Type B pancreatic cell (in vitro differentiated cells): Measurements from ENCODE around the gene CDC45. TPM values are rescaled to one million over a fixed set of nuclear protein-coding genes. Genes with fewer than 3 reads are reported as not detected.
"Not testable (repeated sequence)": the region's sequence is repeated elsewhere in the genome, so short reads cannot be mapped to it uniquely, and the experiment has no call there.

Experiments
- DNase-seq: peaks from one replicate; pipeline ENCODE4 v3.0.0; 2021; ENCODE audit warnings: mixed read lengths; ENCODE audit not compliant: unreplicated experiment; ENCODE audit errors: extremely low spot score
- H3K27ac Mint-ChIP-seq: 2 replicates; pipeline ENCODE4 v1.8.0; 2021; ENCODE audit warnings: mild to moderate bottlenecking, mixed read lengths
- H3K27me3 Mint-ChIP-seq: 2 replicates; pipeline ENCODE4 v1.8.0; 2021; ENCODE audit warnings: mixed read lengths
- H3K36me3 Mint-ChIP-seq: 2 replicates; pipeline ENCODE4 v1.8.0; 2021; ENCODE audit warnings: mixed read lengths
- H3K4me1 Mint-ChIP-seq: one replicate; pipeline ENCODE4 v1.8.0; 2021; ENCODE audit warnings: mixed read lengths; ENCODE audit not compliant: unreplicated experiment
- H3K4me3 Mint-ChIP-seq: 2 replicates; pipeline ENCODE4 v1.8.0; 2021; ENCODE audit warnings: mild to moderate bottlenecking, mixed read lengths
- H3K9me3 Mint-ChIP-seq: 2 replicates; pipeline ENCODE4 v1.8.0; 2021; ENCODE audit warnings: mixed read lengths
- CTCF ChIP-seq: fragments of 200-600 bp; sonication (generic); conservative IDR thresholded peaks from 2 replicates; pipeline ENCODE4 v1.5.0; 2021; ENCODE audit warnings: antibody characterized with exemption, mild to moderate bottlenecking
- total RNA-seq: library from RNA; stranded (reverse); gene quantifications from 2 replicates; pipeline ENCODE4 v1.2.1, GENCODE V29; 2021; ENCODE audit warnings: low replicate concordance

Gene CDC45
- total RNA-seq, 1 donor from 2014 or later: 19.0 TPM

- Mint-ChIP-seq H3K4me1 (peaks cover 4% of the 10 kb centered on the region), H3K36me3 (no peaks in the 10 kb centered on the region), H3K27me3 (peaks cover 38% of the 10 kb centered on the region), H3K9me3 (no peaks in the 10 kb centered on the region), H3K4me3 (no peak overlapping the region), H3K27ac (no peak overlapping the region)
- no peak for DNase-seq
- TF ChIP-seq CTCF: no peak
Observed at GRCh38 chr22:19527321-19527721, 47.6 kb downstream of the CDC45 start.

GRCh38 chr22:19527861-19528417 is 48.2 kb downstream of the CDC45 start:
- no peak for DNase-seq
- no peak for TF ChIP-seq CTCF

GRCh38 chr22:19529811-19530210 is 50.1 kb downstream of the CDC45 start:
- no peak overlapping the region for H3K4me3 Mint-ChIP-seq
- peaks cover 28% of the 10 kb centered on the region for H3K27me3 Mint-ChIP-seq
- H3K36me3 Mint-ChIP-seq: no peaks in the 10 kb centered on the region
- H3K27ac Mint-ChIP-seq: no peak overlapping the region
- peaks cover 4% of the 10 kb centered on the region for H3K4me1 Mint-ChIP-seq
- TF ChIP-seq CTCF: no peak
- H3K9me3 Mint-ChIP-seq: no peaks in the 10 kb centered on the region
- DNase-seq: no peak

More at GRCh38 chr22:19527861-19528417, 48.2 kb downstream of the CDC45 start:
- H3K36me3 Mint-ChIP-seq: no peaks in the 10 kb centered on the region
- peaks cover 36% of the 10 kb centered on the region for H3K27me3 Mint-ChIP-seq
- peaks cover 4% of the 10 kb centered on the region for H3K4me1 Mint-ChIP-seq
- no peak overlapping the region for H3K27ac Mint-ChIP-seq
- H3K4me3 Mint-ChIP-seq: no peak overlapping the region
- no peaks in the 10 kb centered on the region for H3K9me3 Mint-ChIP-seq

- no peak for DNase-seq
- Mint-ChIP-seq H3K27me3 (peaks cover 26% of the 10 kb centered on the region), H3K9me3 (no peaks in the 10 kb centered on the region), H3K4me1 (peaks cover 4% of the 10 kb centered on the region), H3K36me3 (no peaks in the 10 kb centered on the region), H3K27ac (no peak overlapping the region), H3K4me3 (no peak overlapping the region)
- TF ChIP-seq CTCF: no peak
Observed at GRCh38 chr22:19530751-19531150, 51.0 kb downstream of the CDC45 start.

GRCh38 chr22:19531327-19531726 is 51.6 kb downstream of the CDC45 start:
- not testable (repeated sequence) for H3K4me3 Mint-ChIP-seq, H3K9me3 Mint-ChIP-seq

GRCh38 chr22:19533049-19533626 is 53.4 kb downstream of the CDC45 start:
- H3K4me3 Mint-ChIP-seq: no peak overlapping the region
- H3K36me3 Mint-ChIP-seq: no peaks in the 10 kb centered on the region
- no peak for DNase-seq
- H3K27me3 Mint-ChIP-seq: peaks cover 12% of the 10 kb centered on the region
- H3K4me1 Mint-ChIP-seq: no peaks in the 10 kb centered on the region
- H3K27ac Mint-ChIP-seq: no peak overlapping the region
- no peaks in the 10 kb centered on the region for H3K9me3 Mint-ChIP-seq
- no peak for TF ChIP-seq CTCF

More at GRCh38 chr22:19531327-19531726, 51.6 kb downstream of the CDC45 start:
- H3K4me1 Mint-ChIP-seq, DNase-seq, H3K27ac Mint-ChIP-seq, H3K36me3 Mint-ChIP-seq: not testable (repeated sequence)
- peaks cover 20% of the 10 kb centered on the region for H3K27me3 Mint-ChIP-seq
